GM21381 (cell line): ENCODE results near the gene EZR.

Source experiments
- ATAC-seq: cut with Tn5 transposase; IDR thresholded peaks from one replicate; pipeline ENCODE4 v1.9.1; 2021; ENCODE audit warnings: mild to moderate bottlenecking, moderate library complexity; ENCODE audit not compliant: unreplicated experiment

Gene EZR

DNA sequence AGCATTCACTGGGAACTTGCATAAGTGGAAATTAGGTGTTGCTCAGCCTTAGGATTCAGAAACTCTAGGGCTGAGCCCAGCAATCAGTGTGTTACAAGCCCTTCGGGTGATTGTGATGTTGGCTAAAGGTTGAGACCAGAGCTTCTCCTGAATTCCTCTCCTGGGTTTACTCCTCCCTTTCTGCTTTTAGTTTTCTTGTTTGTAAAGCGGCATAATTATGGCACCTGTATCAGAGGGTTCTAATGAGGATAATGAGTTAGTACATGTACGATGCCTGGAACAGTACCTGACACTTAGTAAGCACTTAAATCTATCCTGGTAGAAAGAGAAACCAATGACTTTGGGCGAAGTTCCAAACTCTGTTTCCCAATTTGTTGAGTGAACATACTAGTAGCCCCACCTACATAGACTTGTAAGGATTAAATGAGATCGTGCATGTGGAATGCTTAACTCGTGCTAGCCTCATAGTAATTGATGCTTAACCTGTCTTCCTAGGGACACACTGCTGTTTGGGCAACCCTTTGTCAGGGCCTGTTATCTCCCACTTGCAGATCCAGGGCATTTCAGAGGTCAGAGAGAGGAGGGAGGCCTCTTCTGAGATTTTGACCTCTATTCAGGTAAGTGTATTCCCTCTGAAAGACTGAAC lies 932 bp upstream of the EZR start:
- ATAC-seq = no peak

DNA sequence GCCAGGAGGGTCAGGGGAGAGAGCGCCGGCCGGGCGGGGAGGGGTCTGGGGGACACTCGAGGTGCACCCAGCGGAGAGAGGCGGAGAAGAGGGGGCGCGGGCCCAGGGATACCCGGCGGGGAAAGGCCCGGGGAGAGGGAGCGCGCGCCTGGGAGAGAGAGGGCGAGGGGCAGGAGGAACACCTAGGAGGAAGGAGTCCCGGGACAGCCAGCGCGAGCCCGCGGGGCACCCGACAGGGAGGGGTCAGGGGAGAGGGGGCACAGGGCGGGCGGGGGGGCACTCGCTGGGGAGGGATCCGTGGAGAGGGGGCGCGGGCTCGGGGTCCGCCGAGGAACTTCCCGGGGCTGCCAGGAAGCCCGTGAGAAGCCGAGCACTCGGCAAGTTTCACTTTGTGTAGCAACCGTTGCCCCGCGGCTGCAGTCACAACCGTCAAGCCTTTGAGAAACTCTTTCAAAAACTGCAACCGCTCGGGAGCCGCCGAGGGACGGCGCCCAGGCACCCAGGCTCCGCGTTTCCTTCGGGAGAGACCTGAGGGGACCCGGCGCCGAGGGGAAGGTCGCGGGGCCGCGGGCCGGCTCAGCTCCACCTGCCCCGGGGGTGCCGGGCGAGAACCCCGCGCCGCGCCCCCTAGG lies 471 bp downstream of the EZR start:
- ATAC-seq = peak; percentile 20

DNA sequence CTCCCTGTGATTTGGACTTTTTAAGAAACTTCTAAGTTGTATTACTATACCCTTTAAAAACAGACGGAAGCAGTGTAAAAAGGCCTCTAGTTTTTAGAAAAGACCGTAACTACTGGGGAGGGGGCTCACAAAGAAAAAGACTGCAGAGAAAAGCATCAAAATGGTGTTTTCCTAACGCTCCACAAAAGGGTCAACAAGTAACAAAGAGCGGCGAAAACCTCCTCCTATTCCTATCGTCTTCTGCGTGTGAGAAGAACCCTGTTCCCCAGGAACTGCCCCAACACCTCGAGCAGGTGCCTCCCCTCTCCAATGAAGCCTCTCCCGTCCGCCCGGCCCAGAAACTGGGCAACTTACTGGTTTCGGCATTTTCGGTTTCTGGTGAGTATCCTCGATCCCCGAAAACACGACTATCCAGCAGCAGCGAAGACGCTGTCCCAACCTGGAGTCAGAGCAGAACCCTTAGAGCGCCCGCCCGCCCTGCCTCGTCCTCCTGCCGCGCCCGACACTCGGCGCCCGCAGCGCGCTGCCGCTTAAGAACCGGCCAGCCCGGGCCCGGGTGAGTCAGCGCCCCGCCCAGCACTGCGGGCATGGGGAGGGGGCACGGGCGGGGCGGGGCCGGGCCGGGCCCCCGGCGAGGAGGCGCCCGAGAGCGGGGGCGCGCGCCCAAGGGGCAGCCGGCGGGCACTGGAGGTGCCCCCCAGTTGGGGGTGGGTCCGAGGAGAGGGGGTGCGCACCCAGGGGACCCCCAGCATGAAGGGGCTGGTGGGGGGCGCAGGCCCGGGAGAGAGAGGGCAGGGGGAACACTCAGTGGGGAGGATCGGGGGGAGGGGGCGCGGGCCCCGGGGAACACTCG lies 1.2 kb downstream of the EZR start:
- ATAC-seq = peak; percentile 34

- no peak for ATAC-seq
Observed at GRCh38 chr6:158816803-158817727, 2.1 kb downstream of the EZR start.

GRCh38 chr6:158816329-158816728 lies 2.8 kb downstream of the EZR start:
- ATAC-seq = peak; percentile 25

GRCh38 chr6:158815907-158816306 lies 3.3 kb downstream of the EZR start:
- ATAC-seq = no peak

DNA sequence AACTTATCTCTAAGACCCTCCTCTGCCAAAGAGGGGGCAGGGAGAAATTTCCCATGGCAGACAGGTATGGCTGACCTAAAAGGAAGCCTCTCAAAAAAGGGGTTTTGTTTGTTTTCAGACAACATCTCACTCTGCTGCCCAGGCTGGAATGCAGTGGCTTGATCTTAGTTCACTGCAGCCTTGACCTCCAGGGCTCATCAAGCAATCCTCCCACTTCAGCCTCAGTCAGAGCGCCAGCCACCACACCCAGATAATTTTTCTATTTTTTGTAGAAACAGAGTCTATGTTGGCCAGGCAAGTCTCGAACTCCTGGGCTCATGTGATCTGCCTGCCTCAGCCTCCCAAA lies 3.8 kb downstream of the EZR start:
- ATAC-seq = no peak

DNA sequence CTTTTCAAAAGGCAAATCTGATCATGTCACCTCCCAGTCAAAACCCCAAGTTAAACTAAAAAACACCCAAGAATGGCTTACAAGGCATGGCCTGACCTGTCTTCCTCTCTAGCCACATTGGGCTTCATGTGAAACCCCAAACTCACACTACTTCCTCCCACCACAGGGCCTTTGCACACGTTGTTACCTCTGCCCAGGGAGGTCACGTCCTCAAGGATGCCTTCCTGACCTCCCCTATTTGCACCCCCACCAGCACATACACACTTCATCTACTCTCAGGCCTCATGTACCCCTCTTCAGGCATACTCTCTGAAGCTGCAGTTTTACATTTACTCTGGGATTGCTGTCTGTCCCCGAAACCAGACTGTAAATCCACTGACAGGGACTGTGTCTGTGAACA lies 6.1 kb downstream of the EZR start:
- ATAC-seq = no peak

- no peak for ATAC-seq
Observed at GRCh38 chr6:158812611-158813010, 6.6 kb downstream of the EZR start.

- no peak for ATAC-seq
Observed at GRCh38 chr6:158810155-158811095, 8.7 kb downstream of the EZR start.

- peak; percentile 57 for ATAC-seq
Observed at GRCh38 chr6:158808941-158809678, 10.1 kb downstream of the EZR start.

GRCh38 chr6:158808442-158808833 lies 10.7 kb downstream of the EZR start:
- ATAC-seq = no peak

GRCh38 chr6:158807515-158808441 lies 11.4 kb downstream of the EZR start:
- ATAC-seq = no peak

DNA sequence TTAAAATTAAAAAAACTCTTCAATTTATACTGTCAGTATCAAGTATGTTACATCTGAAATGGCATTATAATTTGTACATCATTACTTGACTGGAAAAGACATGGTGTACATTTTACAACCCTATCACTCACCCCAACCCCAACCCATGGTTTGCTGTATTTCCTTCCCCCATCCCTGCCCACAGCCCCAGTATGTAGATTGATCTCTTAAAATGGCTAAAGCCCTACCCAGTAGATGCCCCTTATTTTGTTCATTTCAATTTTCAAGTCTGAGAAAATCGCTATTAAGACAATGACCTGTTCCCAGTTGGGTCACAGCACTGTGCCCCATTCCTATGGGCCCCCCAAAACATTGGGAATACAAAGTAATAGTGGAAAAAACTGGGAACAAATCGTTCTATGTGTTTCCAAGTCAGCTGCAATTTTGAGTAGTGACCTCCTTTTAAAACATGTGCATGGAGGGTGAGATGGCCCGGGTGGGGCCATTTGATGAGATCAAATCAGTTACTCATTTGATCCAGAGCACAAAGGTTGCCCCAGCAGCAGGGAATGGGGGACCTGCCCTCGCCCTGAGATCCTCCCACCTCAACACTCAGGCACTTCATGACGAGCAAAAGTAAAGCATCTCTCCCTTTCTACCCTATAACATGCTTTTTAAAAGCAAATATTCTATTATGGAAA lies 13.3 kb downstream of the EZR start:
- ATAC-seq = no peak

GRCh38 chr6:158804207-158804606 lies 15.0 kb downstream of the EZR start:
- no peak for ATAC-seq

DNA sequence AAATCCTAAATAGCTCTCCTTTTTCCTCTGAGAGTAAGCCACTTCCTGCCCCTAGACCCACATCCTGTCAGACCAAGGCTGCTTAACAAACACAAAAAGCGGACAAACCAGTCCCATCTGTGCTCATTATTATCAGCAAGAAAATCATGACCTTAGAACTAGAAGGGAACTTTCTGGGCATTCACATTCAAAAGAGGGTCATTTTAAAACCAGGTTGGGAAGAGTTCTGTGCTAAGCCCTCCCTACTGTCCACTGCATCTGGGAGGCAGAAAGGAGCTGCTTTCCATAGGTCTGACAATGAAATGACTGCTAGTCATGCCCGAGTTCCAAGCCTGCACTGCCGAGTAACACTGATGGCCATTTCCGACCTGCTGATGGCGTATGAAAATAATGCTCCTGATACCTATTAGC lies 15.4 kb downstream of the EZR start:
- ATAC-seq = peak; percentile 55

GRCh38 chr6:158801655-158802294 lies 17.4 kb downstream of the EZR start:
- ATAC-seq = no peak
